ENCODE results near the gene DHRSX.

DHRSX gene

GRCh38 chrX:2490634-2491033 is 10.1 kb downstream of the DHRSX start:
- TF ChIP-seq GATA2 (IDR thresholded peaks at IDR 0.05; ENCODE audit: low read depth, low read length) (no peak), GATA3 (IDR thresholded peaks at IDR 0.05; ENCODE audit: low read depth, low read length) (no peak)

DNA sequence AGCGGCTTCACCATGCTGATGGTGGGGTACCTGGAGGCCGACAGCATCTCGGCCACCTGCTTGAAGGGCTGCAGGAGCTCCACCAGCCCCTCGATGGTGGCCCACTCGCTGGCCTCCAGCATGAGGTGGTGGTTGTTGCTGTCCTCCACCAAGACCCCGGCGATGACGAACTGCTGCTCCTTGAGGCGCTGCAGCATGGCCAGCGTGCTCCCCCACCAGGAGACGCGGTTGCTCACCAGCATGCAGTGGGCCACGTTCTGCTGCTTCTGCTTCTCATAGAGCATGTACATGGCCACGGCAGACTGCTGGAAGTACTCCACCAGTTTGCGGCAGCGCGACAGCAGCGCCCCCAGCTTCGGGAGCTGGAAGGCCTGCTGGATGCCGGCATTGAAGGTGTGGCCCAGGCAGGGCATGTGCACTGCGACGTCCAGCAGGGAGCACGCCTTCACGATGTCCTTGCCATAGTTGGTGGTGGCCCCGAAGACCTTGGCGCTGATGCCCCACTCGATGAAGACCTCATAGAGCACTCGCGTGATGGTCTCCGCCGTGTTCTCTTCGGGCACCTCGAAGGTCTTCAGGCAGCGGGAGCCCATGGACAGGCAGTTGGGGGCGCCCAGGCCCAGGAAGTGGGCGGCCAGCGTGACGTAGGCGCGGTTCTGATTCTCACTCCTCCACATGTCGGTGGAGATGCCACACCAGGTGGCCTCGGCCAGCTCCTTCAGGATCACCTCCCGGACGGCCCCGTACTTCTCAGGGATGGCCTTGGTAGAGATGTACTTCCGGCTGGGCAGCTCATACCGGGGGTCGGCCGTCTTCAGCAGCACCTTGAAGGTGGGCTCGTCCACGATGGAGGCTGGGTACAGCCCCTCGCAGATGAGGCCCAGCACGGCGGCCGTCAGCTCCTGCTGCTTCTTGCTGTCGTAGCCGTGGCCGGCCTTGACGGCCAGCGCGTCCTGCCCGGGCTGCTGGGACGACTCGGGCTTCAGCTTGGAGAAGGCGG is 11.0 kb downstream of the DHRSX start:
- TF ChIP-seq GATA3 (IDR thresholded peaks at IDR 0.05; ENCODE audit: low read depth, low read length) (no peak), GATA2 (IDR thresholded peaks at IDR 0.05; ENCODE audit: low read depth, low read length) (no peak)

DNA sequence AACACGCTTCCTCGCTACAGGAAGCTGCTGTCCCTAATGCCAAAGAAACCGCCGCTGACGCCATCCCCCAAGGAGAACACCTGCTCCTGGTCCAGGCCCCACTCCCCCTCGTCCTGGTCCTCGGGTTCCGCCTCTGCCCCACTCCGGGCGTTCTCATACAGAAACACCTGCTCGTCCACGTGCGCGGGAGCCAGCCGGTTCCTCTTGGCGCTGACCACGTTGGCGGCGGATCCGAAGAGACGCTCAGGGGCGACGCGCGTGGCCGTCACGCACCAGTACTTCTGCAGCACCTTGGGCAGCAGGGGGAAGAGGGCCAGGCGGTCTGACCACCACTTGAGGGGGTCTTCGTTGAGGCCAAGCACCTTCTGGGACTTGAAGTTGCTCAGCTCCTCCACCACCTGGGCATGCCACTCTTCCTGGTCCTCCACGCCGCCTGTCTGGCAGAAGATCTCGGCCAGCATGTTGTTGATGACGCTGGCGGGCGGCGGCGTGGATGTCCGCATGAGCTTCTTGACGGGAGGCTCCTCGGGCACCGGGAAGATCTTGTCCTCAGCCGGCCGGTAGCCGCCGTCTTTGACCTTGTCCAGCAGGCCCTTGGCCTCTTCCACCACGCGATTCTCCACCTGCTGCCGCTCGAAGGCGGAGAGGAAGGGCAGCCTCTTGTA is 12.0 kb downstream of the DHRSX start:
- no peak for TF ChIP-seq GATA3 (IDR thresholded peaks at IDR 0.05; ENCODE audit: low read depth, low read length)
- no peak for TF ChIP-seq GATA2 (IDR thresholded peaks at IDR 0.05; ENCODE audit: low read depth, low read length)

GRCh38 chrX:2487366-2487765 is 13.4 kb downstream of the DHRSX start:
- TF ChIP-seq GATA2 (IDR thresholded peaks at IDR 0.05; ENCODE audit: low read depth, low read length) (no peak), GATA3 (IDR thresholded peaks at IDR 0.05; ENCODE audit: low read depth, low read length) (no peak)

DNA sequence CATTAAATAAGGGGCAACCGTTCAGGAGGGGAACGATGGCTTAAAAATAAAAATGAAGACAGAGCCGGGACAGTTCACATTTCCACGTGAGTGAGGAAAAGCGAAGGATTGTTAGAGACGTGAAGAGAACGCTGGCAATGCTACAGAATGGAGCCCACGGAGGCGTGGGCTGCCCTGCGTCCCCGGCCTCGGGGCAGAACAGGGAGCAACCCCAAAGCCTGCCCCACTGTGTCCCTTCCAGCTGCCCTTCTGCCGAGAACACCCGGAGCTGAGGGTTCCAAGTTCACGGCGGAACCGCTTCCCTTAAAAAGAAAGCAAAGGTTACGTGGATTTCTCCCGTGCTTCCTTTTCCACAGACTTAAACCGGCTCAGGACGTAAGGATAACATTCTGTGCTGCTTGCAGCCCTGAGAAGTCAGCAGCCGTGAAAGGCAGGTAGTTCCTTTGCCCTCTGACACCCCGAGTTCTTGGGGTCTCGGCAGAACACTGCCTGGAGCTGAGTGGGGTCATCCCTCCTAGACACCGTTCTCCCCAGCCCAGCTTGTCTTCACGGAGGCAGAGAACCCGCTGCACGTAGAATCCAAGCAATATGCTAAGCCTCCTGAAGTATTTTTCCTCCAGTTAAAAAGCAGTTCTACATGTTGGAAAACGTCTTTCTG is 14.2 kb downstream of the DHRSX start:
- TF ChIP-seq GATA3 (IDR thresholded peaks at IDR 0.05; ENCODE audit: low read depth, low read length) (no peak), GATA2 (IDR thresholded peaks at IDR 0.05; ENCODE audit: low read depth, low read length) (no peak)

DNA sequence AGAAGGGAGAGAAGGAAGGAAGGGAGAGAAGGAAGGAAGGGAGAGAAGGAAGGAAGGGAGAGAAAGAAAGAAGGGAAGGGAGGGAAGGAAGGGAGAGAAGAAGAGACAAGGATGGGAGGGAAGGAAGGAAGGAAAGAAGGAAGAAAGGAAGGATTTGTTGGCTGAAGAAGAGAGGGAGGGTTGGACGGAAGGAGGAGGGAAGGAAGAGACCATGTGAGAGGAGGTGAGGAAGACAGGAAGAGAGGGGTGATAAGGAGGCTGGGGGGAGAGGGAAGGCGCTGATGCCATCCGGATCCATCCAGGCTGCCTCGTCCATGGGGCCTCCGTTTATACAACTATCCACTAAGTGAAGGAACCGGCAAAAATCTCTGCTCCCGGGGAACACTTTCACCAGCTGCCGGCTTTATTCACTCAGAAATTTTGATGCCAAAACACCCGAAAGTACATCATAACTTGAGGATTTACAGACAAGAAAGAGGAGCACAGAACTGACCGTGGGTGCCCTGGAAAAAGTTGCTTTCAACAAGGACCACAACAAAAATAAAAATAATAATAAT is 14.9 kb downstream of the DHRSX start:
- TF ChIP-seq GATA2 (IDR thresholded peaks at IDR 0.05; ENCODE audit: low read depth, low read length) (no peak), GATA3 (IDR thresholded peaks at IDR 0.05; ENCODE audit: low read depth, low read length) (no peak)

- TF ChIP-seq GATA2 (IDR thresholded peaks at IDR 0.05; ENCODE audit: low read depth, low read length): no peak
- TF ChIP-seq GATA3 (IDR thresholded peaks at IDR 0.05; ENCODE audit: low read depth, low read length): no peak
Measured at GRCh38 chrX:2484721-2485648, 15.8 kb downstream of the DHRSX start.

DNA sequence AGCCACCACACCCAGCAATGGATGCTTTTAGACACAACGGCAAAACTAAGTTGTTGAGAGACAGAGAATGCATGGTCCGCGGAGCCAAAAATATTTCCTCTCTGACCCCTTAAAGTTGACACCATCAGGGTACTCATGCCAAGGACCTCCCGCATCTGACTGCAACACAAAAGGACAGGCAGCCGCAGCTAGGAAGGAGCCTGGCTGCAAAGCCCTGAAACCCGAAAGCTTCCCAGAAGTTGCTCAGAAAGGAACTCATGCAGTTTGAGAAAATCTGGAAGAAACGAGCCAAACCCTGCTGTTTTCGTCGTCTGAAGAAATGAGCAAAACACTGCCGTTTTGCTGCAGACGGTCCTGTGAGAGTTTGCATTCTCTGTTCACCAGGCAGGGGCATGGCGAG is 16.5 kb downstream of the DHRSX start:
- TF ChIP-seq GATA3 (IDR thresholded peaks at IDR 0.05; ENCODE audit: low read depth, low read length) (no peak), GATA2 (IDR thresholded peaks at IDR 0.05; ENCODE audit: low read depth, low read length) (no peak)

DNA sequence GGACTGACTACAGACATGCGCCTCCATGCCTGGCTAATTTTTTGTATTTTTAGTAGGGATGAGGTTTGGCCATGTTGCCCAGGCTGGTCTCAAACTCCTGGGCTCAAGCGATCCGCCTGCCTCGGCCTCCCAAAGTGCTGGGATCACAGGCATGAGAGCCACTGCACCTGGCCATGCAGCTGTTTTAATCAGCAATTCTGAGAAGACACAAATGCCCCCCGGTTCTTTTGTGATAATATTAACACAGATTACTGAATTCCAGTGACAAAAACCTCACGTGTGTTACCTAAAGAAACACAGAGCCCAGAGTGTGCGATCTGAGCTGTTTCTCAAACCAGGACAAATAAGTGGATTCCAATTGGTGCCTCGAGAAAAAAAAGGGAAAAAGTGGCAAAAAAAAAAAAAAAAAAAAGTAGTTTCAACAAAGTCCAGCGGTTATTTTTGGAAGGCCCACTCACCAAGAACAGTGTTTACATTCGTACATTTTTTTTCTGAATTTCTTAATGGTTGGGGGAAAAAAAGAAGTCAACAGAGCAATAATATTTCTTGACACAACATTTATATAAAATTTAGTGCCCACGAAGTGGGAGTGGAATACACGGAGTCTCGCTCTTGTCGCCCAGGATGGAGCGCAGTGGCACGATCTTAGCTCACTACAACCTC is 17.2 kb downstream of the DHRSX start:
- no peak for TF ChIP-seq GATA3 (IDR thresholded peaks at IDR 0.05; ENCODE audit: low read depth, low read length)
- TF ChIP-seq GATA2 (IDR thresholded peaks at IDR 0.05; ENCODE audit: low read depth, low read length): no peak

DNA sequence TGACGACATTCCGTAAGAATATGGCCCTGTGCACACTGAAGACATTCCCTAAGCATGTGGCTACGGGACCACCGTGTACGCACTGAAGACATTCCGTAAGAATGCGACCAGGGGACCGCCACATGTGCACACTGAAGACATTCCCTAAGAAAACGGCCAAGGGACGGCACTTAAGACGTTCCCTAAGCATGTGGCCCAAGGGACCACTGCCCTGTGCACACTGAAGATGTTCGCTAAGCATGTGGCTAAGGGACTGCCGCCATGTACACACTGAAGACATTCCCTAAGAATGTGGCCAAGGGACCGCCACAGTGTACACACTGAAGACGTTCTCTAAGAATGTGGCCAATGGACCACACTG is 21.4 kb downstream of the DHRSX start:
- TF ChIP-seq GATA3 (IDR thresholded peaks at IDR 0.05; ENCODE audit: low read depth, low read length): no peak
- no peak for TF ChIP-seq GATA2 (IDR thresholded peaks at IDR 0.05; ENCODE audit: low read depth, low read length)

DNA sequence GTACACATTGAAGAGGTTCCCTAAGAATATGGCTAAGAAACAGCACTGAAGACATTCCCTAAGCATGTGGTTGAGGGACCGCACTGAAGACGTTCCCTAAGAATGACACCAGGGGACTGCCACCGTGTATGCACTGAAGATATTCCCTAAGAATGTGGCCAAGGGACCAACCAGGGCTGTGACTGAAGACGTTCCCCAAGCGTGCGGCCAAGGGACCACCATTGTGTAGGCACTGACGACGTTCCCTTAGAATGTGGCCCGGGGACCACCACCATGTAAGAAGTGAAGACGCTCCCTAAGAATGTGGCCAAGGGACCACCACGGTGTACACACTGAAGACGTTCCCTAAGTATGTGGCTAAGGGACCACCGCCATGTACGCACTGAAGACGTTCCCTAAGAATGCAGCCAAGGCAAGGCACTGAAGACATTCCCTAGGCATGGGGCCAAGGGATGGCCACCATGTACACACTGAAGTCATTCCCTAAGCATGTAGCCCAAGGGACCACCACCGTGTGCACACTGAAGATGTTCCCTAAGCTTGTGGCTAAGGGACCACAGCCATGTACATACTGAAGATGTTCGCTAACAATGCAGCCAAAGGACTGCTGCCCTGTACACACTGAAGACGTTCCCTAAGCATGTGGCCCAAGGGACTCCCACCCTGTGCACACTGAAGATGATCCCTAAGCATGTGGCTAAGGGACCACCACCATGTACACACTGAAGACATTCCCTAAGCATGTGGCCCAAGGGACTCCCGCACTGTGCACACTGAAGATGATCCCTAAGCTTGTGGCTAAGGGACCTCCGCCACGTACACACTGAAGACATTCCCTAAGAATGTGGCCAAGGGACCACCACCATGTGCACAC is 22.0 kb downstream of the DHRSX start:
- TF ChIP-seq GATA3 (IDR thresholded peaks at IDR 0.05; ENCODE audit: low read depth, low read length) (no peak), GATA2 (IDR thresholded peaks at IDR 0.05; ENCODE audit: low read depth, low read length) (no peak)

All from SH-SY5Y (cell line).